ENCODE results near the gene FAM219A.

GRCh38 chr9:34451135-34451534 is 7.2 kb downstream of the FAM219A start:
- TF ChIP-seq, protein P1, sequence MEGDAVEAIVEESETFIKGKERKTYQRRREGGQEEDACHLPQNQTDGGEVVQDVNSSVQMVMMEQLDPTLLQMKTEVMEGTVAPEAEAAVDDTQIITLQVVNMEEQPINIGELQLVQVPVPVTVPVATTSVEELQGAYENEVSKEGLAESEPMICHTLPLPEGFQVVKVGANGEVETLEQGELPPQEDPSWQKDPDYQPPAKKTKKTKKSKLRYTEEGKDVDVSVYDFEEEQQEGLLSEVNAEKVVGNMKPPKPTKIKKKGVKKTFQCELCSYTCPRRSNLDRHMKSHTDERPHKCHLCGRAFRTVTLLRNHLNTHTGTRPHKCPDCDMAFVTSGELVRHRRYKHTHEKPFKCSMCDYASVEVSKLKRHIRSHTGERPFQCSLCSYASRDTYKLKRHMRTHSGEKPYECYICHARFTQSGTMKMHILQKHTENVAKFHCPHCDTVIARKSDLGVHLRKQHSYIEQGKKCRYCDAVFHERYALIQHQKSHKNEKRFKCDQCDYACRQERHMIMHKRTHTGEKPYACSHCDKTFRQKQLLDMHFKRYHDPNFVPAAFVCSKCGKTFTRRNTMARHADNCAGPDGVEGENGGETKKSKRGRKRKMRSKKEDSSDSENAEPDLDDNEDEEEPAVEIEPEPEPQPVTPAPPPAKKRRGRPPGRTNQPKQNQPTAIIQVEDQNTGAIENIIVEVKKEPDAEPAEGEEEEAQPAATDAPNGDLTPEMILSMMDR (conservative IDR thresholded peaks at IDR 0.05 in 1 of 2, IDR thresholded peaks at IDR 0.05 in 1 of 2; ENCODE audit: low read depth in 1 of 2, low read length in 2 of 2): no peak
- no peak for TF ChIP-seq EZH2 (IDR thresholded peaks at IDR 0.05; ENCODE audit: low read length, missing control alignments)

All from fibroblast of lung (primary cell).